ENCODE measurements around the gene PPP2CA.

DNA sequence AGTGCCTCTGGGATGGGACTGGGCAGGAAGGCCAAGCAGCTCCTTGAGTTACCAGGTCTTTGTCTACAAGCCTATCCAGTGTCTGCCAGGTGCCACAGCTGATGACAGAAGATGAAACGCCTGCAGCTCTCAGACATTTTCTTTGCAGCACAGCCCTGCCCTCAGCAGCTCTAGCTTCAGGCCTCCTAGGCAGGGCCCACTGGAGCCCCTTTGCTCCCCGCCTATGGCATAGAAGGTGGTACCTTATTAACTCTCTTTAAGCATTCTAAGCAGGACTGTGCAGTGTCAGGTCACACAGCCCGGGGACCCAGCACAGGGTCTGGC lies 47.8 kb downstream of the PPP2CA start:
- TF ChIP-seq, protein P1, sequence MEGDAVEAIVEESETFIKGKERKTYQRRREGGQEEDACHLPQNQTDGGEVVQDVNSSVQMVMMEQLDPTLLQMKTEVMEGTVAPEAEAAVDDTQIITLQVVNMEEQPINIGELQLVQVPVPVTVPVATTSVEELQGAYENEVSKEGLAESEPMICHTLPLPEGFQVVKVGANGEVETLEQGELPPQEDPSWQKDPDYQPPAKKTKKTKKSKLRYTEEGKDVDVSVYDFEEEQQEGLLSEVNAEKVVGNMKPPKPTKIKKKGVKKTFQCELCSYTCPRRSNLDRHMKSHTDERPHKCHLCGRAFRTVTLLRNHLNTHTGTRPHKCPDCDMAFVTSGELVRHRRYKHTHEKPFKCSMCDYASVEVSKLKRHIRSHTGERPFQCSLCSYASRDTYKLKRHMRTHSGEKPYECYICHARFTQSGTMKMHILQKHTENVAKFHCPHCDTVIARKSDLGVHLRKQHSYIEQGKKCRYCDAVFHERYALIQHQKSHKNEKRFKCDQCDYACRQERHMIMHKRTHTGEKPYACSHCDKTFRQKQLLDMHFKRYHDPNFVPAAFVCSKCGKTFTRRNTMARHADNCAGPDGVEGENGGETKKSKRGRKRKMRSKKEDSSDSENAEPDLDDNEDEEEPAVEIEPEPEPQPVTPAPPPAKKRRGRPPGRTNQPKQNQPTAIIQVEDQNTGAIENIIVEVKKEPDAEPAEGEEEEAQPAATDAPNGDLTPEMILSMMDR (IDR thresholded peaks at IDR 0.05), result no peak
- TF ChIP-seq POLR2A (IDR thresholded peaks at IDR 0.05), result no peak

Data from esophagus squamous epithelium (tissue), 4 donors.